Left lung (tissue), 10 donors: Measurements from ENCODE around the gene BANF1. TPM values are rescaled to one million over a fixed set of nuclear protein-coding genes. Genes with fewer than 3 reads are reported as not detected.
A peak's percentile ranks its signal among the peaks of the same experiment; 100 is the strongest.

ENCODE experiments used
- ATAC-seq: fragments of 200-7000 bp; cut with Tn5 transposase; one replicate; pipeline ENCODE4 v1.9.1; 2020; ENCODE audit warnings: moderate library complexity
- DNase-seq, 4 donors: peaks; one replicate each; pipeline ENCODE4 v3.0.0-alpha.2; 2013 to 2020
- H3K27ac ChIP-seq, 2 donors: fragments of 200-600 bp; sonication (generic) in 1 of 2; one replicate each; pipeline versions ENCODE4 v1.5.0 to v1.8.0; 2020 to 2021
- H3K27me3 ChIP-seq, 2 donors: fragments of 200-600 bp; sonication (generic) in 1 of 2; one replicate each; pipeline versions ENCODE4 v1.5.0 to v1.8.0; 2020 to 2021
- H3K36me3 ChIP-seq, 2 donors: fragments of 200-600 bp; sonication (generic) in 1 of 2; one replicate each; pipeline versions ENCODE4 v1.5.0 to v1.8.0; 2020 to 2021
- H3K4me1 ChIP-seq, 2 donors: fragments of 200-600 bp; one replicate each; pipeline ENCODE4 v1.8.0; 2021
- H3K4me3 ChIP-seq, 2 donors: fragments of 200-600 bp; sonication (generic) in 1 of 2; one replicate each; pipeline versions ENCODE4 v1.5.0 to v1.8.0; 2020 to 2021; ENCODE audit warnings: mild to moderate bottlenecking in 1 of 2
- H3K9me3 ChIP-seq, 2 donors: fragments of 200-600 bp; sonication (generic) in 1 of 2; one replicate each; pipeline versions ENCODE4 v1.5.0 to v1.8.0; 2020 to 2021
- intact Hi-C, 2 donors: fragments of 100-400 bp; cut with DNase I; formaldehyde crosslinking; loops; one replicate each; pipeline versions ENCODE4 v1.11.2 to v1.14.2; 2022
- polyA plus RNA-seq, 6 donors: library from polyadenylated mRNA; unstranded; fragments of 120-200 nt; gene quantifications; one replicate each; pipeline ENCODE4 v1.2.1, GENCODE V29; 2013; ENCODE audit not compliant: insufficient read length in 6 of 6
- total RNA-seq, 2 donors: library from RNA; stranded (reverse); fragmentation: NEBNext Ultra II Directional; extraction: Animal tissue kit (Norgen Biotek cat#: 25700); gene quantifications; one replicate each; pipeline ENCODE4 v1.2.1, GENCODE V29; 2021
- TF ChIP-seq, protein P1 (sequence below), 2 donors: fragments of 200-600 bp; sonication (generic) in 1 of 2; IDR thresholded peaks; one replicate each; pipeline versions ENCODE4 v1.5.0 to v1.8.0; 2021; ENCODE audit warnings: antibody characterized with exemption in 2 of 2
- donor health status: DM: no; HTN: yes; CAD: no.
- donor health status: DM: no; HTN: no; CAD: no.

BANF1 gene
- total and polyA plus RNA-seq, 8 donors: 161 to 248 (median 225) TPM

GRCh38 chr11:65987336-65987735 is 15.0 kb upstream of the BANF1 start:
- no peak for DNase-seq
- Histone ChIP-seq H3K27ac (no peak overlapping the region), H3K27me3 (no peaks in the 10 kb centered on the region), H3K4me3 (no peak overlapping the region), H3K36me3 (peaks cover 0 to 10% of the 10 kb centered on the region in 2 donors), H3K4me1 (peaks cover 0 to 6% of the 10 kb centered on the region in 2 donors), H3K9me3 (no peaks in the 10 kb centered on the region)
- intact Hi-C loops: loop anchor here in 1 of 2 donors (10.0 kb wide), 1 partner anchor 103 kb away; the partner anchor contains the start of gene FIBP
- TF ChIP-seq, protein P1, sequence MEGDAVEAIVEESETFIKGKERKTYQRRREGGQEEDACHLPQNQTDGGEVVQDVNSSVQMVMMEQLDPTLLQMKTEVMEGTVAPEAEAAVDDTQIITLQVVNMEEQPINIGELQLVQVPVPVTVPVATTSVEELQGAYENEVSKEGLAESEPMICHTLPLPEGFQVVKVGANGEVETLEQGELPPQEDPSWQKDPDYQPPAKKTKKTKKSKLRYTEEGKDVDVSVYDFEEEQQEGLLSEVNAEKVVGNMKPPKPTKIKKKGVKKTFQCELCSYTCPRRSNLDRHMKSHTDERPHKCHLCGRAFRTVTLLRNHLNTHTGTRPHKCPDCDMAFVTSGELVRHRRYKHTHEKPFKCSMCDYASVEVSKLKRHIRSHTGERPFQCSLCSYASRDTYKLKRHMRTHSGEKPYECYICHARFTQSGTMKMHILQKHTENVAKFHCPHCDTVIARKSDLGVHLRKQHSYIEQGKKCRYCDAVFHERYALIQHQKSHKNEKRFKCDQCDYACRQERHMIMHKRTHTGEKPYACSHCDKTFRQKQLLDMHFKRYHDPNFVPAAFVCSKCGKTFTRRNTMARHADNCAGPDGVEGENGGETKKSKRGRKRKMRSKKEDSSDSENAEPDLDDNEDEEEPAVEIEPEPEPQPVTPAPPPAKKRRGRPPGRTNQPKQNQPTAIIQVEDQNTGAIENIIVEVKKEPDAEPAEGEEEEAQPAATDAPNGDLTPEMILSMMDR (IDR thresholded peaks at IDR 0.05): no peak
- no peak for ATAC-seq

GRCh38 chr11:65988791-65989592 is 13.3 kb upstream of the BANF1 start:
- ATAC-seq: peak; percentile 100
- DNase-seq: peak in 3 of 4 donors; percentile 88 to 95 (median 91)
- Histone ChIP-seq H3K36me3 (peaks cover 0 to 5% of the 10 kb centered on the region in 2 donors), H3K9me3 (no peaks in the 10 kb centered on the region), H3K27me3 (no peaks in the 10 kb centered on the region), H3K4me3 (no peak overlapping the region), H3K27ac (peak overlapping the region in 1 of 2 donors; percentile 53), H3K4me1 (peaks cover 0 to 6% of the 10 kb centered on the region in 2 donors)
- TF ChIP-seq, protein P1 (IDR thresholded peaks at IDR 0.05): peak; percentile 81 to 93
- intact Hi-C loops: loop anchor here in 1 of 2 donors (10.0 kb wide), 1 partner anchor 104 kb away; the partner anchor contains the start of gene FIBP

- no peaks in the 10 kb centered on the region for H3K27me3 ChIP-seq
- no peak overlapping the region for H3K27ac ChIP-seq
- H3K4me1 ChIP-seq: peaks cover 0 to 6% of the 10 kb centered on the region in 2 donors
- H3K36me3 ChIP-seq: peaks cover 0 to 16% of the 10 kb centered on the region in 2 donors
- H3K4me3 ChIP-seq: no peak overlapping the region
- ATAC-seq: no peak
- TF ChIP-seq, protein P1 (IDR thresholded peaks at IDR 0.05): no peak
- intact Hi-C loops: no loop called here
- no peak for DNase-seq
- H3K9me3 ChIP-seq: no peaks in the 10 kb centered on the region
These were observed 10.2 kb upstream of the BANF1 start for GRCh38 chr11:65992056-65992455.

DNA sequence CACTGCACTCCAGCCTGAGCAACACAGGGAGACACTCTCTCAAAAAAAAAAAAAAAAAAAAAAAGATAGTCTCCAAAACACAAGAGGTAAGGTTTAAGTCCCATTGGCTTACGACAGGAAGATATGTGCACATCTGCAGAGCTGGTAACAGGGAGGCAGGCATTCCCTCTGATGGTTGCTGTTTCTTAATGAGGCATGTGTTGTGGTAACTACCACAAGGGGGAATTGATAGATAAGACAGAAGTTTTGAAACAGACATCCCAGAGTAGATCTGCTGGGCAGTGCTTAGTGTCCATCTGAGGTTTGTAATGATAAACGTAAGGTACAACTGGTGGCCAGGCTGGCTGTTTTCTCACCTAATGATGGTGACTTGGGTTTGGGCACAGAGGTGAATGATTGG is 5.0 kb upstream of the BANF1 start:
- Histone ChIP-seq H3K36me3 (peaks cover 0 to 45% of the 10 kb centered on the region in 2 donors), H3K27me3 (no peaks in the 10 kb centered on the region), H3K27ac (no peak overlapping the region), H3K4me1 (peaks cover 8 to 23% of the 10 kb centered on the region in 2 donors), H3K9me3 (no peaks in the 10 kb centered on the region), H3K4me3 (no peak overlapping the region)
- TF ChIP-seq, protein P1 (IDR thresholded peaks at IDR 0.05): no peak
- intact Hi-C loops: no loop called here
- ATAC-seq (no peak), DNase-seq (no peak)

GRCh38 chr11:66002648-66003225 is 434 bp downstream of the BANF1 start:
- TF ChIP-seq, protein P1 (IDR thresholded peaks at IDR 0.05): no peak
- H3K27ac ChIP-seq: peak overlapping the region; percentile 95 to 97
- H3K27me3 ChIP-seq: no peaks in the 10 kb centered on the region
- H3K9me3 ChIP-seq: no peaks in the 10 kb centered on the region
- ATAC-seq (peak; percentile 90), DNase-seq (peak in 3 of 4 donors; percentile 50 to 92 (median 55))
- H3K36me3 ChIP-seq: peaks cover 0 to 52% of the 10 kb centered on the region in 2 donors
- intact Hi-C loops: no loop called here
- peaks cover 8 to 33% of the 10 kb centered on the region in 2 donors for H3K4me1 ChIP-seq
- peak overlapping the region; percentile 79 to 86 for H3K4me3 ChIP-seq
